Activated naive CD8-positive, alpha-beta T cell treated with anti-CD3 and anti-CD28 coated beads, Interleukin-2, amount 10 ng/mL, durations not matched to agents 7 days and 5 days (primary cell): ENCODE results near the gene ENHO. TPM values are rescaled to one million over a fixed set of nuclear protein-coding genes. Genes with fewer than 3 reads are reported as not detected.
A peak's percentile ranks its signal among the peaks of the same experiment; 100 is the strongest.

ENCODE experiments used
- ATAC-seq: fragments of 150-1000 bp; cut with Tn5 transposase; one replicate; pipeline ENCODE4 v1.10.0; 2021; ENCODE audit warnings: low read depth, moderate library complexity
- POLR2A ChIA-PET: fragments of 350-600 bp; sonication (Branson Sonifier 250); formaldehyde crosslinking; loops from one replicate; lab custom pipeline; 2021; ENCODE audit warnings: antibody characterized with exemption; lab: Charles Lee
- DNase-seq: peaks from one replicate; pipeline ENCODE4 v3.0.0; 2021
- H3K27ac Mint-ChIP-seq: one replicate; pipeline ENCODE4 v1.8.0; 2022; ENCODE audit warnings: mild to moderate bottlenecking, mixed read lengths
- H3K27me3 Mint-ChIP-seq: one replicate; pipeline ENCODE4 v1.8.0; 2022; ENCODE audit warnings: mild to moderate bottlenecking, moderate library complexity, mixed read lengths
- H3K36me3 Mint-ChIP-seq: one replicate; pipeline ENCODE4 v1.8.0; 2021; ENCODE audit warnings: mild to moderate bottlenecking, mixed read lengths
- H3K4me1 Mint-ChIP-seq: one replicate; pipeline ENCODE4 v1.8.0; 2021; ENCODE audit warnings: mixed read lengths
- H3K4me3 Mint-ChIP-seq: one replicate; pipeline ENCODE4 v1.8.0; 2022; ENCODE audit warnings: mild to moderate bottlenecking, moderate library complexity, mixed read lengths
- H3K9me3 Mint-ChIP-seq: one replicate; pipeline ENCODE4 v1.8.0; 2021; ENCODE audit warnings: mixed read lengths
- total RNA-seq, 2 experiments: library from RNA; stranded (reverse); gene quantifications; one replicate each; pipeline ENCODE4 v1.2.3, GENCODE V29; 2021

The ENHO gene
- total RNA-seq, 2 experiments from 2014 or later: not detected

GRCh38 chr9:34552606-34552981 lies 29.8 kb upstream of the ENHO start:
- POLR2A ChIA-PET: no interaction called here
- H3K4me3 Mint-ChIP-seq: no peak overlapping the region
- no peak overlapping the region for H3K27ac Mint-ChIP-seq
- H3K27me3 Mint-ChIP-seq: peaks cover 4% of the 10 kb centered on the region
- no peaks in the 10 kb centered on the region for H3K4me1 Mint-ChIP-seq
- H3K36me3 Mint-ChIP-seq: no peaks in the 10 kb centered on the region
- H3K9me3 Mint-ChIP-seq: no peaks in the 10 kb centered on the region
- DNase-seq (peak; percentile 22), ATAC-seq (no peak)

- Mint-ChIP-seq H3K4me3 (no peak overlapping the region), H3K27me3 (peaks cover under 1% of the 10 kb centered on the region), H3K27ac (no peak overlapping the region), H3K4me1 (no peaks in the 10 kb centered on the region), H3K36me3 (no peaks in the 10 kb centered on the region), H3K9me3 (no peaks in the 10 kb centered on the region)
- DNase-seq (peak; percentile 24), ATAC-seq (no peak)
- POLR2A ChIA-PET: no interaction called here
Observed at GRCh38 chr9:34551751-34552605, 29.2 kb upstream of the ENHO start.

DNA sequence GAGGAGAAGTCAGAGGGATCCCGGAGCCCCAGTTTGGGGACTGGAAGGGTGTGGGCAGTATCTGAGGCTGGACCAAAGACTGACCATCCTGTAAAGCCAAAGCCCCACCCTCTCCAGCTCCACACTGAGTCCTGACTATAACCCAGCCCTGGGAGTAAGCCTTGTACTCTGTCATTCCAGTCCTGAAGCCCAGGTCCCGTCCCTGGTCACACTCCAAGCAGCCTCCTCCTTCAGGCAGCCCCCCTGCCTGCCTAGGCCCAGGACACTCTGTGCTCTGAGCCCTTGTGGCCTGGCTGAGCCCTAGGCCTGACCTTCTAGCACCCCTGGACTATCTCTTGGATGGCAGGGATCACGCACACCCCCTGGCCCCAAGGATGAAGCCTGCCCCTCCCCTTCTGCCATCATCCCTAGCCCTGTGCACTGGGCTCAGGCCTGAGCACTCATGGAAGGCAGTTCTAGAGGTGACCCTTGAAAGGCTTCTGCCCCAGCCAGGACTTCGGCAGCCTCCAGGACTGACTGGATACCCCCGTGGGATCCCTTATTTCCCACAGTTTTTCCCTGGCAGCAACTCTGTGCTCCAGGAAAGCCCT lies 28.0 kb upstream of the ENHO start:
- peaks cover 2% of the 10 kb centered on the region for H3K27me3 Mint-ChIP-seq
- H3K4me1 Mint-ChIP-seq: no peaks in the 10 kb centered on the region
- no peaks in the 10 kb centered on the region for H3K9me3 Mint-ChIP-seq
- DNase-seq (no peak), ATAC-seq (no peak)
- no peak overlapping the region for H3K27ac Mint-ChIP-seq
- no peak overlapping the region for H3K4me3 Mint-ChIP-seq
- no peaks in the 10 kb centered on the region for H3K36me3 Mint-ChIP-seq
- POLR2A ChIA-PET: no interaction called here

DNA sequence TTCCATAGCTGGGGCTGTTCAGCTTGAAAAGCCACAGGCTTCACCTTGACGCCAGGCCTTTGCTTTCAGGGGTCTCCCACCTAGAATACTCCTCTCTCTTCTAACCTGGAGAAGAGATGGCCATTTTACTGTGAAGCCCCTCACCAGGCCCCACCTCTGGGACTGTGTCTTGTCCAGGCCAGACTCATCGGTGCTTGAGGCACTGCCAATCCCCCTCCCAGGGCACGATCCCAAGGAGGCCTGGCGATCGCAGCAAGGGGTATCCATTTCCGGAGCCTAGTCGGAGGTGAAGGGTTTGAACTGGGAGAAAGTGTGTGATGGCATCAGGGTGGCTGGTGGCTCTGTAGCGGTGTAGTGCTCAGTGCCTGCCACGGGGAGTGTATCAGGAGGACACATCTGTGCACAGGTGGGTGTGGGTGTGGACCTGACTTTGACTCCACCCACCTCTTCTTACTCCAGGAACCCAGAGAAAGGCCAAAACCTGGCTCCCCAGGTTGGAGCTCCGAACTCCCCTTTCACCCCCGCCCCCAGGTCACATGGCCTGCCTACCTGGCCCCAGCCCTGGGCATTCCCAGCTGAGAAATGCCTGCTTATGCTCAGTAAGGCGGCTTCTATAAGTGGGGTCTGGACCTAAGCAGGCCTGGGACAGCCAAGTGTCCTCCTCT lies 27.4 kb upstream of the ENHO start:
- Mint-ChIP-seq H3K4me1 (no peaks in the 10 kb centered on the region), H3K27me3 (peaks cover 2% of the 10 kb centered on the region), H3K4me3 (no peak overlapping the region), H3K36me3 (no peaks in the 10 kb centered on the region), H3K27ac (no peak overlapping the region), H3K9me3 (no peaks in the 10 kb centered on the region)
- DNase-seq: no peak
- POLR2A ChIA-PET: no interaction called here
- no peak for ATAC-seq

DNA sequence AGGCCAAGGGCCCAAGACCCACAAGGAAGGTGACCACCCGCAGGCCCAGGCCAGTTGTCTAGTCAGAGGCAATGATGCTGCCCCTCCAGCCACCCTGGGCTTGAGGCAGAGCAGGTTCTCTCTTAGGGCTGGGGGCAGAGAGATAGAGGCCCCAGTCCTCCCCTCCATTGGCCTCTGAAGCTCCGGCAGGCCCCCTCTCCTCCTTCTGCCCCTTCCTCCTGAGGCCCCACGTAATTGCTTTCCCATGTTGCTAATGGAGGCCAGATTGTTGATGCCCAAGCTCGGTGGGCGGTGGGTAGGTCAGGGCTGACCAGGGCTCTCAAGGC lies 26.6 kb upstream of the ENHO start:
- peaks cover 5% of the 10 kb centered on the region for H3K27me3 Mint-ChIP-seq
- POLR2A ChIA-PET: no interaction called here
- no peaks in the 10 kb centered on the region for H3K36me3 Mint-ChIP-seq
- no peak overlapping the region for H3K4me3 Mint-ChIP-seq
- DNase-seq (no peak), ATAC-seq (no peak)
- H3K9me3 Mint-ChIP-seq: no peaks in the 10 kb centered on the region
- no peaks in the 10 kb centered on the region for H3K4me1 Mint-ChIP-seq
- no peak overlapping the region for H3K27ac Mint-ChIP-seq

DNA sequence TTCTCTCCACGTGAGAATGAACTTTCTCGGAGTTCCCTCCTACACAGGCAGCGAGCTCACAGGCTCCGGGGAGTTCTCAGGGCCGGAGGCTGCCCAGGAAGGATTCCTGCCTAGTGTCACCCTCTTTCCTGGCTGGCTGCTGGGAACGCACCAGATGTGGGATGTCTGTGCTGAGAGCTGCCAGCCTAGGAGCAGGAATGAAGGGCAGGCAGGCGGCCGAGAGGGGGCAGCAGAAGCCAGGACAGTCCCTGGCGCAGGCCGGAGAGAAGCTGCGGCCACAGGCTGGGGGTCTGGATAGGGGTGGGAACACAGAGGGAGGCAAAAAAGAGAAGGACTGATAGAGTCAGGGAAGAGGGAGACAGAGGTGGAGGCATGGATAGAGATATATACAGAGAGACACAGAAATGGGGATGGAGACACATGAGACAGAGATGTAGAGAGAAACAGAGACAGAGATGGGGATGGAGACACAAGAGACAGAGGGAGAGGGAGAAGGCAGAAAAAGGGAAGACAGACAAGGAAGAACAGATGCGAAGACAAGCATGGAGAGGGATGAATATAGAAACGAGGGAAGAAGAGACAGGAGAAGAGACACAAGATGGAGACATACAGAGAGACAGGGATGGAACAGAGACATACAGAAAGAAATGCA lies 25.3 kb upstream of the ENHO start:
- peak; percentile 60 for DNase-seq
- Mint-ChIP-seq H3K4me3 (no peak overlapping the region), H3K4me1 (no peaks in the 10 kb centered on the region), H3K27ac (no peak overlapping the region), H3K27me3 (peaks cover 8% of the 10 kb centered on the region), H3K36me3 (no peaks in the 10 kb centered on the region), H3K9me3 (no peaks in the 10 kb centered on the region)
- POLR2A ChIA-PET: no interaction called here
- ATAC-seq: peak; percentile 46

- Mint-ChIP-seq H3K4me3 (no peak overlapping the region), H3K9me3 (no peaks in the 10 kb centered on the region), H3K36me3 (no peaks in the 10 kb centered on the region), H3K27ac (no peak overlapping the region), H3K27me3 (peaks cover 8% of the 10 kb centered on the region), H3K4me1 (no peaks in the 10 kb centered on the region)
- POLR2A ChIA-PET: no interaction called here
- DNase-seq: peak; percentile 59
- ATAC-seq: peak; percentile 67
Observed at GRCh38 chr9:34546834-34547827, 24.3 kb upstream of the ENHO start.

- no peak for DNase-seq
- no peaks in the 10 kb centered on the region for H3K36me3 Mint-ChIP-seq
- ATAC-seq: no peak
- H3K4me3 Mint-ChIP-seq: no peak overlapping the region
- H3K9me3 Mint-ChIP-seq: no peaks in the 10 kb centered on the region
- H3K4me1 Mint-ChIP-seq: no peaks in the 10 kb centered on the region
- peaks cover 10% of the 10 kb centered on the region for H3K27me3 Mint-ChIP-seq
- H3K27ac Mint-ChIP-seq: no peak overlapping the region
- POLR2A ChIA-PET: no interaction called here
Observed at GRCh38 chr9:34546102-34546833, 23.5 kb upstream of the ENHO start.

DNA sequence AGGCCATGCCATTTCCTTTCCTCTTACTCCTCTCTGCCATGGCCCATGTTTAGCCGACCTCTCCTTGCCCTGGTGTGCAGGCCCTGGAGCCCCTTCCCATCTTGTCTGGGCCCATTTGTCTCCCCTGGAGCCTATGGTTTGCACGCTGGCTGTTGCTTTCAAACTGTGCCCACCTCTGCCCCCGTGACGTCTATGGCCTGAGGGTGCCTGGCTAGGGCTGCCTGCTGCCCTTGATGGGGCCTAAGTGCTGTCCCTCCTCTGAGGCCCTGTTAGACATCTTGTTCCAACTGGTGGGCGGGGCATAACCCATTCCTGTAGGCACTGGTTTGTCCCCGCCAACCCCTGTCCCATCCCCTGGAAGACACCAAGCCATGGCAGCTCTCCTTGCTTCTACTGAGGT lies 22.7 kb upstream of the ENHO start:
- peaks cover 10% of the 10 kb centered on the region for H3K27me3 Mint-ChIP-seq
- H3K4me1 Mint-ChIP-seq: no peaks in the 10 kb centered on the region
- no peak for ATAC-seq
- no peaks in the 10 kb centered on the region for H3K36me3 Mint-ChIP-seq
- no peaks in the 10 kb centered on the region for H3K9me3 Mint-ChIP-seq
- no peak overlapping the region for H3K4me3 Mint-ChIP-seq
- DNase-seq: no peak
- POLR2A ChIA-PET: no interaction called here
- H3K27ac Mint-ChIP-seq: no peak overlapping the region

- Mint-ChIP-seq H3K36me3 (no peaks in the 10 kb centered on the region), H3K4me1 (no peaks in the 10 kb centered on the region), H3K27ac (no peak overlapping the region), H3K27me3 (peaks cover 12% of the 10 kb centered on the region), H3K9me3 (no peaks in the 10 kb centered on the region), H3K4me3 (no peak overlapping the region)
- DNase-seq (no peak), ATAC-seq (no peak)
- POLR2A ChIA-PET: no interaction called here
Observed at GRCh38 chr9:34544035-34544434, 21.2 kb upstream of the ENHO start.

DNA sequence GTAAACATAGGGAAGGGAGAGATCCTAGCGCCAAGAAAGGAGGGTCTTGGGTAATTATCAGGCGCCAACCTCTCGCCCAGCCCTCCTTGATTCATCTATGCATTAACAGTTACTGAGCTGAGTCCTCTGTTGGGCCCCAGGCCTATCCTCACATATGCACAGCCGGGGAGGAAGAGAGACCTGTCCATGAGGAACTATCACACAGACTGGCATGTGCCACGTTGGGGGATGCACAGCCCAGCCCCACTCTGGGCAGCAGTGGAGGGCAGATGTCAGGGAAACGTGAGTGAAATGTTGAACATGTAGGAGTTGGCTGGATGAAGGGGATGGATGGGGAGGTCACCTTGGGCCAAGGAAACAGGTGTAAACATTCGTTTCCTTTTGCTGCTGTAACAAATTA lies 18.8 kb upstream of the ENHO start:
- Mint-ChIP-seq H3K4me3 (no peak overlapping the region), H3K9me3 (no peaks in the 10 kb centered on the region), H3K36me3 (no peaks in the 10 kb centered on the region), H3K27ac (no peak overlapping the region), H3K27me3 (peaks cover 14% of the 10 kb centered on the region), H3K4me1 (no peaks in the 10 kb centered on the region)
- ATAC-seq (no peak), DNase-seq (no peak)
- POLR2A ChIA-PET: no interaction called here

GRCh38 chr9:34540827-34541226 lies 18.0 kb upstream of the ENHO start:
- Mint-ChIP-seq H3K9me3 (no peaks in the 10 kb centered on the region), H3K27ac (no peak overlapping the region), H3K36me3 (no peaks in the 10 kb centered on the region), H3K27me3 (peaks cover 17% of the 10 kb centered on the region), H3K4me1 (no peaks in the 10 kb centered on the region), H3K4me3 (no peak overlapping the region)
- ATAC-seq (peak; percentile 26), DNase-seq (no peak)
- POLR2A ChIA-PET: no interaction called here
